Right lobe of liver (tissue), 6 donors: ENCODE measurements around the gene TIGAR. TPM values are rescaled to one million over a fixed set of nuclear protein-coding genes. Genes with fewer than 3 reads are reported as not detected.
A peak's percentile ranks its signal among the peaks of the same experiment; 100 is the strongest.

ENCODE experiments used
- ATAC-seq, 4 donors: fragments of 200-7000 bp; cut with Tn5 transposase; one replicate each; pipeline ENCODE4 v1.9.1; 2020; ENCODE audit warnings: mild to moderate bottlenecking in 4 of 4, moderate library complexity in 4 of 4
- DNase-seq, 3 donors: peaks; one replicate each; pipeline ENCODE4 v3.0.0-alpha.2; 2020
- H3K27ac ChIP-seq, 3 donors: fragments of 200-600 bp; one replicate each; pipeline ENCODE4 v1.8.0; 2022
- H3K27me3 ChIP-seq, 2 donors: fragments of 200-600 bp; one replicate each; pipeline ENCODE4 v1.8.0; 2022
- H3K36me3 ChIP-seq, 4 donors: fragments of 200-600 bp; sonication (generic) in 1 of 4; one replicate each; pipeline versions ENCODE4 v1.5.1 to v1.8.0; 2017 to 2022; ENCODE audit warnings: control low read depth in 1 of 4
- H3K4me1 ChIP-seq, 4 donors: fragments of 200-600 bp; sonication (generic) in 1 of 4; one replicate each; pipeline versions ENCODE4 v1.5.1 to v1.8.0; 2017 to 2022; ENCODE audit warnings: control low read depth in 1 of 4
- H3K4me3 ChIP-seq, 3 donors: fragments of 200-600 bp; one replicate each; pipeline ENCODE4 v1.8.0; 2022
- H3K9me3 ChIP-seq, 4 donors: fragments of 200-600 bp; sonication (generic) in 1 of 4; one replicate each; pipeline versions ENCODE4 v1.5.1 to v1.8.0; 2017 to 2022; ENCODE audit warnings: control low read depth in 1 of 4
- CTCF ChIP-seq, 4 donors: fragments of 200-600 bp in 3 of 4; fragments of 450-650 bp in 1 of 4; IDR thresholded peaks; one replicate each; pipeline versions ENCODE4 v1.5.1 to v1.8.0; 2016 to 2022; ENCODE audit warnings: antibody characterized with exemption in 4 of 4, mild to moderate bottlenecking in 2 of 4
- POLR2A ChIP-seq: fragments of 450-650 bp; IDR thresholded peaks from one replicate; pipeline ENCODE4 v1.6.1; 2017; ENCODE audit warnings: antibody characterized with exemption, mild to moderate bottlenecking
- WGBS: methylation state at CpG from one replicate; pipeline ENCODE4 v1.1.6; 2018; ENCODE audit warnings: low coverage, low lambda C conversion rate; ENCODE audit not compliant: insufficient coverage; ENCODE audit errors: missing lambda C conversion rate; 5-methylcytosine and 5-hydroxymethylcytosine counted together
- intact Hi-C, 2 donors: fragments of 100-400 bp; cut with DNase I; formaldehyde crosslinking; loops; one replicate each; pipeline versions ENCODE4 v1.11.2 to v1.14.1; 2022
- total RNA-seq, 6 experiments: library from RNA; depleted of rRNA in 2 of 6; stranded (reverse); fragments of >200 nt in 2 of 6; fragmentation: NEBNext Ultra II Directional in 3 of 6; extraction: Animal tissue kit (Norgen Biotek cat#: 25700) in 3 of 6; gene quantifications; one replicate each; pipeline versions ENCODE4 v1.1.0 to v1.2.4, GENCODE V29; 2016 to 2023
- donor health status: DM: no; HTN: yes; CAD: no.
- donor health status: DM: no; HTN: no; CAD: no.
- donor health status: DM: no; HTN: no; CAD: no.
- donor health status: DM: no; HTN: yes; CAD: no.
- donor health status: DM: no; HTN: yes; CAD: no.

The TIGAR gene
- total RNA-seq, 6 experiments from 2014 or later = 4.0 to 9.1 (median 5.1) TPM

- H3K36me3 ChIP-seq = no peaks in the 10 kb centered on the region
- TF ChIP-seq CTCF (IDR thresholded peaks at IDR 0.05) (no peak), POLR2A (no peak)
- intact Hi-C loops = no loop called here
- DNase-seq (no peak), ATAC-seq (peak in 3 of 4 donors; percentile 22 to 51 (median 46))
- no peaks in the 10 kb centered on the region for H3K4me1 ChIP-seq
- no peaks in the 10 kb centered on the region for H3K27me3 ChIP-seq
- H3K27ac ChIP-seq = peak overlapping the region in 1 of 3 donors; percentile 28
- 48% methylated on average over 12 of the region's 20 CpGs for WGBS
- no peaks in the 10 kb centered on the region for H3K9me3 ChIP-seq
- no peak overlapping the region for H3K4me3 ChIP-seq
Observed at GRCh38 chr12:4288296-4289131, 32.5 kb upstream of the TIGAR start.

GRCh38 chr12:4289231-4289878, 31.7 kb upstream of the TIGAR start:
- no peak overlapping the region for H3K4me3 ChIP-seq
- intact Hi-C loops = no loop called here
- TF ChIP-seq CTCF (IDR thresholded peaks at IDR 0.05) (no peak), POLR2A (no peak)

GRCh38 chr12:4289998-4290790, 30.8 kb upstream of the TIGAR start:
- Histone ChIP-seq H3K36me3 (no peaks in the 10 kb centered on the region), H3K27me3 (no peaks in the 10 kb centered on the region), H3K4me3 (no peak overlapping the region), H3K4me1 (no peaks in the 10 kb centered on the region), H3K27ac (peak overlapping the region in 1 of 3 donors; percentile 28), H3K9me3 (no peaks in the 10 kb centered on the region)
- intact Hi-C loops = no loop called here
- TF ChIP-seq CTCF (IDR thresholded peaks at IDR 0.05) (no peak), POLR2A (no peak)
- DNase-seq (no peak), ATAC-seq (no peak)
- 75% methylated on average over 28 of the region's 28 CpGs for WGBS

More at GRCh38 chr12:4289231-4289878, 31.7 kb upstream of the TIGAR start:
- Histone ChIP-seq H3K27me3 (no peaks in the 10 kb centered on the region), H3K27ac (peak overlapping the region in 1 of 3 donors; percentile 28), H3K9me3 (no peaks in the 10 kb centered on the region), H3K4me1 (no peaks in the 10 kb centered on the region), H3K36me3 (no peaks in the 10 kb centered on the region)
- DNase-seq (no peak), ATAC-seq (peak; percentile 45 to 67 (median 58))
- WGBS = 44% methylated on average over 15 of the region's 20 CpGs

- no peak overlapping the region for H3K4me3 ChIP-seq
- H3K27ac ChIP-seq = no peak overlapping the region
Observed at GRCh38 chr12:4292341-4293073, 28.5 kb upstream of the TIGAR start.

More at GRCh38 chr12:4292341-4293073, 28.5 kb upstream of the TIGAR start:
- no peak for ATAC-seq
- H3K27me3 ChIP-seq = no peaks in the 10 kb centered on the region
- no peaks in the 10 kb centered on the region for H3K4me1 ChIP-seq
- no peaks in the 10 kb centered on the region for H3K36me3 ChIP-seq
- DNase-seq = no peak
- no peak for TF ChIP-seq POLR2A
- no peak for TF ChIP-seq CTCF (IDR thresholded peaks at IDR 0.05)
- 61% methylated on average over 8 of the region's 16 CpGs for WGBS
- intact Hi-C loops = no loop called here
- H3K9me3 ChIP-seq = no peaks in the 10 kb centered on the region
